Measurements from ENCODE around the gene SCYL3. TPM values are rescaled to one million over a fixed set of nuclear protein-coding genes. Genes with fewer than 3 reads are reported as not detected.

SCYL3 gene
- 5.9 and 6.7 TPM in 2 replicates for total RNA-seq (2022)
- Bru-seq, nascent RNA, result percentile 74 among the genes with signal in this experiment
- percentile 60 among the genes with signal in this experiment for BruChase-seq, experiment 1, labeled RNA remaining after a 2-hour chase
- percentile 52 among the genes with signal in this experiment for BruChase-seq, experiment 2, labeled RNA remaining after a 6-hour chase
- long read RNA-seq, full-length matches to known transcripts, result 10 of 19 reads
- long read RNA-seq, partial matches to known transcripts, result 2 of 19 reads
- long read RNA-seq, other reads (novel, unspliced or antisense), result 7 of 19 reads

- POLR2A ChIA-PET, result interaction anchor here (0.5 to 1.3 kb wide), 17 partner anchors 9 to 1504 kb away, joined by 3 to 8 read pairs (median 4); partner anchors contain the start of genes KIFAP3 and METTL18
- BruUV-seq (replicated peaks), result no TSS peak
- Histone ChIP-seq H3K4me3 (ENCODE audit: low read depth, low read length) (peak within 1 kb of the TSS; percentile 63), H3K36me3 (ENCODE audit: control insufficient read depth, insufficient read depth, low read length) (no peaks in the 10 kb centered on the region), H3K4me1 (peaks cover 26% of the 10 kb centered on the region), H3K27me3 (replicated peaks; ENCODE audit: control insufficient read depth, insufficient read depth, low read length) (no peaks in the 10 kb centered on the region), H3K9me3 (no peaks in the 10 kb centered on the region)
- peaks cover 23% of the 10 kb centered on the region for H3K36me3 Mint-ChIP-seq (ENCODE audit: insufficient read depth, unreplicated experiment)
- H3K27me3 Mint-ChIP-seq (ENCODE audit: insufficient read depth, unreplicated experiment), result peaks cover 8% of the 10 kb centered on the region
- intact Hi-C loops (cut with micrococcal nuclease; ENCODE audit: unreplicated experiment), result loop anchor here (1.0 to 5.0 kb wide), 3 partner anchors 99 to 322 kb away; partner anchors contain the start of genes KIFAP3 and METTL18
- H3K4me3 Mint-ChIP-seq (ENCODE audit: unreplicated experiment), result peak within 1 kb of the TSS; percentile 85
- DNase-seq, result peak; percentile 92 to 96
- H3K4me1 Mint-ChIP-seq (ENCODE audit: low read depth, unreplicated experiment), result peaks cover 28% of the 10 kb centered on the region
- peak within 1 kb of the TSS; percentile 100 for H3K27ac Mint-ChIP-seq (ENCODE audit: unreplicated experiment)
- CTCF ChIA-PET, result interaction anchor here (0.6 kb wide), 3 partner anchors 17 to 1440 kb away, joined by 3 to 4 read pairs (median 3); no protein-coding TSS in a partner anchor
- H3K9me3 Mint-ChIP-seq (ENCODE audit: unreplicated experiment), result no peaks in the 10 kb centered on the region
- TF ChIP-seq, protein P1, sequence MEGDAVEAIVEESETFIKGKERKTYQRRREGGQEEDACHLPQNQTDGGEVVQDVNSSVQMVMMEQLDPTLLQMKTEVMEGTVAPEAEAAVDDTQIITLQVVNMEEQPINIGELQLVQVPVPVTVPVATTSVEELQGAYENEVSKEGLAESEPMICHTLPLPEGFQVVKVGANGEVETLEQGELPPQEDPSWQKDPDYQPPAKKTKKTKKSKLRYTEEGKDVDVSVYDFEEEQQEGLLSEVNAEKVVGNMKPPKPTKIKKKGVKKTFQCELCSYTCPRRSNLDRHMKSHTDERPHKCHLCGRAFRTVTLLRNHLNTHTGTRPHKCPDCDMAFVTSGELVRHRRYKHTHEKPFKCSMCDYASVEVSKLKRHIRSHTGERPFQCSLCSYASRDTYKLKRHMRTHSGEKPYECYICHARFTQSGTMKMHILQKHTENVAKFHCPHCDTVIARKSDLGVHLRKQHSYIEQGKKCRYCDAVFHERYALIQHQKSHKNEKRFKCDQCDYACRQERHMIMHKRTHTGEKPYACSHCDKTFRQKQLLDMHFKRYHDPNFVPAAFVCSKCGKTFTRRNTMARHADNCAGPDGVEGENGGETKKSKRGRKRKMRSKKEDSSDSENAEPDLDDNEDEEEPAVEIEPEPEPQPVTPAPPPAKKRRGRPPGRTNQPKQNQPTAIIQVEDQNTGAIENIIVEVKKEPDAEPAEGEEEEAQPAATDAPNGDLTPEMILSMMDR (IDR thresholded peaks at IDR 0.05; ENCODE audit: insufficient read depth in 1 of 2, low read depth in 1 of 2, low read length in 1 of 2, severe bottlenecking in 1 of 2, unreplicated experiment in 1 of 2), result no peak
These were observed at the start of gene SCYL3 for GRCh38 chr1:169893645-169894423. TSS of gene SCYL3 (minus strand) at chr1:169893896. CDS start at chr1:169888840, 5,056 bp downstream.

- no peaks in the 10 kb centered on the region for H3K36me3 Mint-ChIP-seq (ENCODE audit: insufficient read depth, unreplicated experiment)
- no peak overlapping the region for H3K4me3 Mint-ChIP-seq (ENCODE audit: unreplicated experiment)
- BruUV-seq (replicated peaks), result no TSS peak
- no peak overlapping the region for H3K27ac Mint-ChIP-seq (ENCODE audit: unreplicated experiment)
- TF ChIP-seq, protein P1 (IDR thresholded peaks at IDR 0.05; ENCODE audit: insufficient read depth in 1 of 2, low read depth in 1 of 2, low read length in 1 of 2, severe bottlenecking in 1 of 2, unreplicated experiment in 1 of 2), result no peak
- H3K4me1 Mint-ChIP-seq (ENCODE audit: low read depth, unreplicated experiment), result no peaks in the 10 kb centered on the region
- Histone ChIP-seq H3K9me3 (no peaks in the 10 kb centered on the region), H3K27me3 (replicated peaks; ENCODE audit: control insufficient read depth, insufficient read depth, low read length) (no peaks in the 10 kb centered on the region), H3K36me3 (ENCODE audit: control insufficient read depth, insufficient read depth, low read length) (no peaks in the 10 kb centered on the region), H3K4me3 (ENCODE audit: low read depth, low read length) (no peak overlapping the region), H3K4me1 (no peaks in the 10 kb centered on the region)
- DNase-seq, result no peak
- ChIA-PET POLR2A (no interaction called here), CTCF (no interaction called here)
- intact Hi-C loops (cut with micrococcal nuclease; ENCODE audit: unreplicated experiment), result no loop called here
- no peaks in the 10 kb centered on the region for H3K27me3 Mint-ChIP-seq (ENCODE audit: insufficient read depth, unreplicated experiment)
- H3K9me3 Mint-ChIP-seq (ENCODE audit: unreplicated experiment), result no peaks in the 10 kb centered on the region
These were observed 48.5 kb upstream of the SCYL3 start for GRCh38 chr1:169941982-169942830.
